Neural crest cell (in vitro differentiated cells): ENCODE measurements around the gene ASB2. TPM values are rescaled to one million over a fixed set of nuclear protein-coding genes. Genes with fewer than 3 reads are reported as not detected.
A peak's percentile ranks its signal among the peaks of the same experiment; 100 is the strongest.

Experiments
- DNase-seq: peaks from one replicate; pipeline ENCODE4 v3.0.0; 2021; ENCODE audit warnings: low read depth, mixed read lengths, low spot score
- H3K27ac Mint-ChIP-seq: one replicate; pipeline ENCODE4 v1.8.0; 2021; ENCODE audit warnings: mild to moderate bottlenecking, mixed read lengths; ENCODE audit not compliant: unreplicated experiment
- H3K27me3 Mint-ChIP-seq: 2 replicates; pipeline ENCODE4 v1.8.0; 2021; ENCODE audit warnings: low read depth, mild to moderate bottlenecking, mixed read lengths
- H3K36me3 Mint-ChIP-seq: 2 replicates; pipeline ENCODE4 v1.8.0; 2021; ENCODE audit warnings: low read depth, mild to moderate bottlenecking, mixed read lengths
- H3K4me1 Mint-ChIP-seq: 2 replicates; pipeline ENCODE4 v1.8.0; 2021; ENCODE audit warnings: mixed read lengths
- H3K4me3 Mint-ChIP-seq: one replicate; pipeline ENCODE4 v1.8.0; 2021; ENCODE audit warnings: mild to moderate bottlenecking, mixed read lengths
- H3K9me3 Mint-ChIP-seq: 2 replicates; pipeline ENCODE4 v1.8.0; 2021; ENCODE audit warnings: mixed read lengths
- total RNA-seq: library from RNA; stranded (reverse); gene quantifications from 2 replicates; pipeline ENCODE4 v1.2.1, GENCODE V29; 2021
- TF ChIP-seq, protein P1 (sequence below): fragments of 200-600 bp; sonication (generic); conservative IDR thresholded peaks from 2 replicates; pipeline ENCODE4 v1.5.0; 2021; ENCODE audit warnings: antibody characterized with exemption, mild to moderate bottlenecking

Gene ASB2
- total RNA-seq, 1 donor from 2014 or later: 3.5 TPM

DNA sequence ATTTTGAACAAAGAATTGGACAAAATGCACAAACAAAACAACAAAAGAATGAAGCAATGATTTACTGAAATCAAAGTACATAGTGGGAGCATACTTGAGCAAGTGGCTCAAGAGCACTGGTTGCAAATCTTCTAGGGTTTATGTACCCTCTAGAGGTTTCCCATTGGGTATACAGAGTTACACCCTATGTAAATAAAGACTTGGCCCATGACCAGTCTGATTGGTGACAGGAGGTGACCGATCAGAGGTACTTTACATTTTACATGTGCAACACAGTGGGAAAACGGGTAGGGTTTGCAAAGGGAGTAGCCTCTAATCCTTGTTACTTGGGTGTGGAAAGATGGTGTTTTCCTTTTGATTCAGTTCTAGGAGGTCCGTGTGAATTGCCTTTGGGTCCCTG, 59.9 kb downstream of the ASB2 start:
- DNase-seq: no peak
- Mint-ChIP-seq H3K36me3 (no peaks in the 10 kb centered on the region), H3K27ac (no peak overlapping the region), H3K9me3 (peaks cover 5% of the 10 kb centered on the region), H3K4me1 (no peaks in the 10 kb centered on the region), H3K27me3 (no peaks in the 10 kb centered on the region), H3K4me3 (no peak overlapping the region)
- TF ChIP-seq, protein P1, sequence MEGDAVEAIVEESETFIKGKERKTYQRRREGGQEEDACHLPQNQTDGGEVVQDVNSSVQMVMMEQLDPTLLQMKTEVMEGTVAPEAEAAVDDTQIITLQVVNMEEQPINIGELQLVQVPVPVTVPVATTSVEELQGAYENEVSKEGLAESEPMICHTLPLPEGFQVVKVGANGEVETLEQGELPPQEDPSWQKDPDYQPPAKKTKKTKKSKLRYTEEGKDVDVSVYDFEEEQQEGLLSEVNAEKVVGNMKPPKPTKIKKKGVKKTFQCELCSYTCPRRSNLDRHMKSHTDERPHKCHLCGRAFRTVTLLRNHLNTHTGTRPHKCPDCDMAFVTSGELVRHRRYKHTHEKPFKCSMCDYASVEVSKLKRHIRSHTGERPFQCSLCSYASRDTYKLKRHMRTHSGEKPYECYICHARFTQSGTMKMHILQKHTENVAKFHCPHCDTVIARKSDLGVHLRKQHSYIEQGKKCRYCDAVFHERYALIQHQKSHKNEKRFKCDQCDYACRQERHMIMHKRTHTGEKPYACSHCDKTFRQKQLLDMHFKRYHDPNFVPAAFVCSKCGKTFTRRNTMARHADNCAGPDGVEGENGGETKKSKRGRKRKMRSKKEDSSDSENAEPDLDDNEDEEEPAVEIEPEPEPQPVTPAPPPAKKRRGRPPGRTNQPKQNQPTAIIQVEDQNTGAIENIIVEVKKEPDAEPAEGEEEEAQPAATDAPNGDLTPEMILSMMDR: no peak

- TF ChIP-seq, protein P1: no peak
- no peaks in the 10 kb centered on the region for H3K36me3 Mint-ChIP-seq
- no peaks in the 10 kb centered on the region for H3K27me3 Mint-ChIP-seq
- H3K9me3 Mint-ChIP-seq: peaks cover 5% of the 10 kb centered on the region
- H3K4me3 Mint-ChIP-seq: no peak overlapping the region
- no peak overlapping the region for H3K27ac Mint-ChIP-seq
- DNase-seq: no peak
- H3K4me1 Mint-ChIP-seq: no peaks in the 10 kb centered on the region
Observed at GRCh38 chr14:93915800-93916199, 60.6 kb downstream of the ASB2 start.

- H3K4me1 Mint-ChIP-seq: no peaks in the 10 kb centered on the region
- no peak for DNase-seq
- H3K36me3 Mint-ChIP-seq: no peaks in the 10 kb centered on the region
- TF ChIP-seq, protein P1: no peak
- peaks cover 5% of the 10 kb centered on the region for H3K9me3 Mint-ChIP-seq
- peak overlapping the region; percentile 90 for H3K27ac Mint-ChIP-seq
- no peak overlapping the region for H3K4me3 Mint-ChIP-seq
- H3K27me3 Mint-ChIP-seq: no peaks in the 10 kb centered on the region
Observed at GRCh38 chr14:93915070-93915705, 61.2 kb downstream of the ASB2 start.

GRCh38 chr14:93914278-93914677, 62.1 kb downstream of the ASB2 start:
- Mint-ChIP-seq H3K4me3 (no peak overlapping the region), H3K36me3 (no peaks in the 10 kb centered on the region), H3K27me3 (no peaks in the 10 kb centered on the region), H3K9me3 (peaks cover 5% of the 10 kb centered on the region), H3K27ac (no peak overlapping the region), H3K4me1 (no peaks in the 10 kb centered on the region)
- TF ChIP-seq, protein P1: no peak
- no peak for DNase-seq

GRCh38 chr14:93912782-93913181, 63.6 kb downstream of the ASB2 start:
- Mint-ChIP-seq H3K4me1 (no peaks in the 10 kb centered on the region), H3K27ac (no peak overlapping the region), H3K9me3 (peaks cover 7% of the 10 kb centered on the region), H3K27me3 (no peaks in the 10 kb centered on the region), H3K36me3 (no peaks in the 10 kb centered on the region), H3K4me3 (no peak overlapping the region)
- DNase-seq: no peak
- TF ChIP-seq, protein P1: no peak
